T-helper 1 cell treated with Interleukin-12 subunit alpha and Interleukin-12 subunit beta and Interleukin-4 antibody, amounts not matched to agents 30 μg/mL and 1 μg/mL, for 36 hours (primary cell): ENCODE data around the gene MTRR.

Experiments used
- H3K27ac Mint-ChIP-seq: one replicate; pipeline ENCODE4 v1.8.0; 2021; ENCODE audit warnings: mild to moderate bottlenecking, mixed read lengths
- H3K27me3 Mint-ChIP-seq: one replicate; pipeline ENCODE4 v1.8.0; 2021; ENCODE audit warnings: low read depth, mixed read lengths
- H3K36me3 Mint-ChIP-seq: one replicate; pipeline ENCODE4 v1.8.0; 2021; ENCODE audit warnings: low read depth, mixed read lengths
- H3K4me1 Mint-ChIP-seq: one replicate; pipeline ENCODE4 v1.8.0; 2021; ENCODE audit warnings: low read depth, mixed read lengths
- H3K4me3 Mint-ChIP-seq: one replicate; pipeline ENCODE4 v1.8.0; 2021; ENCODE audit warnings: mild to moderate bottlenecking, moderate library complexity, mixed read lengths
- H3K9me3 Mint-ChIP-seq: one replicate; pipeline ENCODE4 v1.8.0; 2021; ENCODE audit warnings: mixed read lengths

The MTRR gene

DNA sequence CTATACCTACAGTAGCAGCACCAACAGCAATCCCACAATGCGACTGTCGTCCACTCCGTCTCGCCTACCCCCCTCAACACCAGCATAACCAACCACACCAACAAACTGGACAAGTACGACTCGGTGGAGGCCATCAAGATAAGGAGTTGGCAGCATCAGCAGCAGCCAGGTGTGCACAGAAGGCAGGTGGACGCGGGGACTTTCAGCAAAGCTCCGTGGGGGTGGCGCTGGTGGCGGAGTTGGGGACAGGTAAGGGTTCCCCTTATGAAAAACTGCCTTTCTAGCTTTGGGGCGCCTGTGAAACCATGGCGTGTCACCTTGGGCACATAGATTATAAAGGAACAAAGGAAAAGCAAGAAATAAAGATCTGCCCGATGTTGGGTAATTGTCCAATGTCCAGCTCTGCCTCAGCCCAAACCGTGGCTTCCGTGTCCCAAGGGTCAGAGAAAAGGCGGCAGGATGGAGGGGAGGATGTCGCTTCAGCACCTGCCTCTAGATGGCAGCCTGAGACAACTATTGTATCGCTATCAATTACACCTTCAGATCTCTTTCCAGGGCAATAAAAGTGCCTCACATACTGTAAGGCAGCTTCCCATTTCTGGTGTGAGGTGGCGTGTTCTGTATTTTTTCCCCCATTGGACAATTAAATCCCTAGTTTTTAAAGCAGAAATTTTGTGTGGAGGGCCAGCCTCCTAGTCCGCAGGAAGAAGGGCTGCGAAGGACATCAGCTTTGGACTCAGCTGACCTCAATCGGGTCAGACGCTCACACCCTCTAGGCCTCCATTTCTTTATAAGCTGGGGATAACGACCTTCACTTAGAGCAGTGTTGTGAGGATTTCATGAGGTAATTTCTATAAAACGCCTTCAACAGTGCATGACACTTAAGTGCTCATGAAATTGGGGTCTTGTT, 58.8 kb downstream of the MTRR start:
- Mint-ChIP-seq H3K4me1 (no peaks in the 10 kb centered on the region), H3K27me3 (no peaks in the 10 kb centered on the region), H3K27ac (no peak overlapping the region), H3K9me3 (no peaks in the 10 kb centered on the region), H3K4me3 (no peak overlapping the region), H3K36me3 (no peaks in the 10 kb centered on the region)

DNA sequence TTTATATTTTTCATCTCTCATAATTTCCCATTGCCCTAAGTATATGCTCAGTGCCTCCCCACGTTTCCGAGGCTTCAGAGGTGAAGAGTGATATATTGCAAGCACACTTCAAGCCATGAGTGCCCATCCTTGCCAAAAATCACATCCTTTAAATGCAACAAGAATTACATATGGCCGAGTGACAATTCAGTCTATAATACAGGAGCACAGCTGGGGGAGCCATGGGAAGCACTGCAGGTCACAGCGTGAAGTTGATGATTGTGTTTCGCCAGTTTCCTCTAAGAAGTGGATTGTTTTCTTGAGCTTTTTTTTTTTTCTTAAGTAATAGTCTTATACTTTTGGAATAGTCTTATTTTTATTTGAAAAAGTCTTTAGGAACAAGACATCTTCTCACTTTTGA, 61.1 kb downstream of the MTRR start:
- no peaks in the 10 kb centered on the region for H3K4me1 Mint-ChIP-seq
- no peak overlapping the region for H3K4me3 Mint-ChIP-seq
- H3K36me3 Mint-ChIP-seq = no peaks in the 10 kb centered on the region
- H3K27ac Mint-ChIP-seq = no peak overlapping the region
- no peaks in the 10 kb centered on the region for H3K27me3 Mint-ChIP-seq
- no peaks in the 10 kb centered on the region for H3K9me3 Mint-ChIP-seq

GRCh38 chr5:7941692-7942091, 72.7 kb downstream of the MTRR start:
- no peaks in the 10 kb centered on the region for H3K4me1 Mint-ChIP-seq
- H3K36me3 Mint-ChIP-seq = no peaks in the 10 kb centered on the region
- no peak overlapping the region for H3K4me3 Mint-ChIP-seq
- no peaks in the 10 kb centered on the region for H3K27me3 Mint-ChIP-seq
- H3K9me3 Mint-ChIP-seq = no peaks in the 10 kb centered on the region
- no peak overlapping the region for H3K27ac Mint-ChIP-seq

GRCh38 chr5:7947301-7947700, 78.4 kb downstream of the MTRR start:
- no peak overlapping the region for H3K4me3 Mint-ChIP-seq
- no peaks in the 10 kb centered on the region for H3K36me3 Mint-ChIP-seq
- no peaks in the 10 kb centered on the region for H3K27me3 Mint-ChIP-seq
- no peak overlapping the region for H3K27ac Mint-ChIP-seq
- H3K4me1 Mint-ChIP-seq = no peaks in the 10 kb centered on the region
- H3K9me3 Mint-ChIP-seq = no peaks in the 10 kb centered on the region
